Measurements from ENCODE around the gene SURF4.

Gene SURF4

DNA sequence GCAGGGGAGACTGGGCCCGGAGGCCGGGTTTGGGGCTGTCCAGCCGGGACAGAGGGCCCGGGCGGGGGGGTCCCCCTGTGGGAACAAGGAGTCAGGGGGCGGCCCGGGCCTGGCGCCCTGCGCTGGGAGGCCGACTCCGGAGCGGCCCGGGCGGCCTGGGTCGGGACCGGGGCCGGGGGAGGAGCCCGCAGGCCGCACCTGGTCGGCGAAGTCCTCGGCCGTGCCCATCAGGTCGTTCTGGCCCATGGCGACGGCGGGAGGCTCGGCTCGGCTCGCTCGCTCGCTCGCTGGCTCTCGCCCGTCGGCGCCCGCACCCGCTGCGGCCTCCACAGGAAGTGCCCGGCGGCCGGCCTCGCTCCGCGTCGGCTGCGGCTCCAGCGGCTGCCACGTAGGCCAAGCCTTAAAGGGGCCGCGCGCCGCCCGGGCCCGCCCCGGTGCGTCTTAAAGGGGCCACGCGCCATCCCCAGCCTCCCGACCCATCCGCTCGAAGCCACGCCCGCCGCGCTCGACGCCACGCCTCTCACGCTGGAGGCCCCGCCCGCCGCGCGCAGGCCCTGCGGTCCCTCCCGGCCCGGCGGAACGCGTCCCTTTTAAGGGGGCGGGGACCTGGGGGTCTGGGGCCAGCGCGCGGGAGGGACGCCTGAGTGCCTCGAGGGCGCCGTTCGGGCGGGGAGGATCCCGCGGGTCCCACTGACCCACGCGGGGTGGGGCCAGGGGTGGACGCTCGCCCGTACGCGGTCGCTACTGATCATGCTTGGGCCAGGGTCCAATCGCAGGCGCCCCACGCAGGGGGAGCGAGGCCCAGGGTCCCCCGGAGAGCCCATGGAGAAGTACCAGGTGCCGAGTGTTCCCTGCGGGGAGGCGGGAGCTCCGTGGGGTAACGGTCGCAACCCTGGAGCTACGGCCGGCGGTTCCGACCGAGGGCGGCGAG, at the start of gene SURF4, which contains the start of gene STKLD1:
TSS of gene SURF4 (minus strand) at position 337 of the 931 bp plus-strand sequence. CDS start at position 246, 91 bp downstream.
TSS of gene STKLD1 (plus strand) at position 643 of the 931 bp plus-strand sequence. CDS start at position 751, 108 bp downstream.
- in situ Hi-C loops (cut with MboI; ENCODE audit: low sequenced_read_pairs), result no loop called here

DNA sequence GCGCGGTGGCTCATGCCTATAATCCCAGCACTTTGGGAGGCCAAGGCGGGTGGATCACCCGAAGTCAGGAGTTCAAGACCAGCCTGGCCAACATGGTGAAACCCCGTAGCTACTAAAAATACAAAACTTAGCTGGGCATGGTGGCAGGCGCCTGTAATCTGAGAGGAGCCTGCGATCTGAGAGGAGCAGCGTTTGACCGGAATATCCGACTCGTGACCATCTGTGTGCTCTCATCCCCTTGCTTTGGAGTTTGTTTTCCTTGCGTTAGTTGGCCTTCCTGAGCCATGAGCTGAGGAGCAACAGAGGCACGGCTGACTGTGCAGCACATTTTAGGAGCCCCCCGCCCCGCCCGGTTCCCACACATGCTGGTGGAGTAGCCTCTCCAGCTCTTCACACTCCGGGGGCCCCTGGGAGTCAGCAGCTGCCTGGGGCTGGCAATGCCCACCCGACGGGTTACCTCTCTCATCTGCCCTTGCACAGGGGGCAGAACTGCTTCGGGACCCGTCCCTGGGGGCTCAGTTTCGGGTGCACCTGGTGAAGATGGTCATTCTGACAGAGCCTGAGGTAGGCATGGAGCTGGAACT, 49.3 kb upstream of the SURF4 start:
- in situ Hi-C loops (cut with MboI; ENCODE audit: low sequenced_read_pairs), result no loop called here

GRCh38 chr9:133424187-133424586, 48.3 kb upstream of the SURF4 start:
- in situ Hi-C loops (cut with MboI; ENCODE audit: low sequenced_read_pairs), result no loop called here

DNA sequence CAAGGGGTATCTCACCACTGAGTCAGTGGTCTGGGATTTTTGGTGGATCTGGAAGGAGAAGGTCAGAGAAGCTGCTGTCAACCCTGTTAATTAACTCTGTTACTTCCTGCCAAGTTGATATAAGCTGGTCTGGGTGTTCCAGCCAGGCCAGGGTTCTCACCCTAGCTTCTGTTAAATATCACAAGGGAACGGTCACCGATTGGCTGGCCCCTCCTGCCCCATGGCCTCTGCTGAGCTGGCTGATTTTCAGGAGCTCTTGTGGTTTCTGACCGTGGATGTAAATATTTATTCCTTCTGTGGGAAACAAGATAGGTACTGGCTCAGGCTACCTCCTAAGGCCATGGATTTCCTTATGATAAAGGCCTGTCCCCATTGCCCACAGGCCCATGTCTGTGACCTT, 47.4 kb upstream of the SURF4 start:
- in situ Hi-C loops (cut with MboI; ENCODE audit: low sequenced_read_pairs), result no loop called here

DNA sequence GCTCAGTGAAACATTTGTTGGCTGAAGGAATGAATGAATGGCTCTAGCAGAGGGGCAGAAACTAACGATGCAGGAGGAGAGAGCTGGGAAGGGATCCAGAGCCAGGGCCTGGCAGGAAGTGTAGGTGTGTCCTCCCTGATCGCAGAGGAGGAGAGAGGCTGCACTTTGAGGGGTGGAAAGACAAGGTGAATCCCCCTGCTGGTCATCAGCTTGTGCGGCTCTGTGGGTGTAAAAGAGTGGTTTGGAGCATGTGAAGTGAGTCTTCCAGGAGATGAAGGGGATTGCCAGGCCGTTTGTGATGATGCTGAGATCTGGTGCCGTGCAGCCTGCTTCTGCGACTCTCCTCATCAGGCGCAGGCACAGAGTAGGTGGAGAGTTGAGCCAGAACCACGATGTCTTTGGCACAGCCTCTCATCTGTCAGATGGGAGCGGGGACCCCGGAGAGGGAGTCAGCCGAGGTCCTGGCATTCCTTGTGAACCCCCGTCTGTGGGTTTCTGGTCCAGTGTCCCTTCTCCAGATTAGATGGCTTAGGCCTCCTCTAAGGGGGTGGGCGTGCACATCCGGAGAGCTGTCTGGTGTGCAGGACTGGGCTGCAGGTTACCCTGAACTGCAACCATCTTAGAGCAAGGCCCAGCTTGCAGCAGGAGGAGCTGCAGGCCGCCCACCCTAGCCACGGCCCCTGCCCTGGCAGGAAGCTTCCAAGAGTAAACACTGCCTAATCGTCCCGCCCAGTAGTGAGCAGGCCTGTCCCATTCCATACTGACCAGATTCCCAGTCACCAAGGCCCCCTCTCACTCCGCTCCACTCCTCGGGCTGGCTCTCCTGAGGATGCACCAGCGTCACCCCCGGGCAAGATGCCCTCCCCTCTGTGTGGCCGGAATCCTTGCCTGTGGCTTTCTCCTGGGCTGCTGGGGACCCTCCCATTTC, 46.0 kb upstream of the SURF4 start, which contains the start of gene ADAMTS13:
TSS of gene ADAMTS13 (plus strand) at position 753 of the 928 bp plus-strand sequence. CDS start at position 830, 77 bp downstream.
- in situ Hi-C loops (cut with MboI; ENCODE audit: low sequenced_read_pairs), result no loop called here

- in situ Hi-C loops (cut with MboI; ENCODE audit: low sequenced_read_pairs), result no loop called here
Observed at GRCh38 chr9:133420392-133420827, 44.5 kb upstream of the SURF4 start.

- in situ Hi-C loops (cut with MboI; ENCODE audit: low sequenced_read_pairs), result no loop called here
Observed at GRCh38 chr9:133419005-133419404, 43.1 kb upstream of the SURF4 start.

DNA sequence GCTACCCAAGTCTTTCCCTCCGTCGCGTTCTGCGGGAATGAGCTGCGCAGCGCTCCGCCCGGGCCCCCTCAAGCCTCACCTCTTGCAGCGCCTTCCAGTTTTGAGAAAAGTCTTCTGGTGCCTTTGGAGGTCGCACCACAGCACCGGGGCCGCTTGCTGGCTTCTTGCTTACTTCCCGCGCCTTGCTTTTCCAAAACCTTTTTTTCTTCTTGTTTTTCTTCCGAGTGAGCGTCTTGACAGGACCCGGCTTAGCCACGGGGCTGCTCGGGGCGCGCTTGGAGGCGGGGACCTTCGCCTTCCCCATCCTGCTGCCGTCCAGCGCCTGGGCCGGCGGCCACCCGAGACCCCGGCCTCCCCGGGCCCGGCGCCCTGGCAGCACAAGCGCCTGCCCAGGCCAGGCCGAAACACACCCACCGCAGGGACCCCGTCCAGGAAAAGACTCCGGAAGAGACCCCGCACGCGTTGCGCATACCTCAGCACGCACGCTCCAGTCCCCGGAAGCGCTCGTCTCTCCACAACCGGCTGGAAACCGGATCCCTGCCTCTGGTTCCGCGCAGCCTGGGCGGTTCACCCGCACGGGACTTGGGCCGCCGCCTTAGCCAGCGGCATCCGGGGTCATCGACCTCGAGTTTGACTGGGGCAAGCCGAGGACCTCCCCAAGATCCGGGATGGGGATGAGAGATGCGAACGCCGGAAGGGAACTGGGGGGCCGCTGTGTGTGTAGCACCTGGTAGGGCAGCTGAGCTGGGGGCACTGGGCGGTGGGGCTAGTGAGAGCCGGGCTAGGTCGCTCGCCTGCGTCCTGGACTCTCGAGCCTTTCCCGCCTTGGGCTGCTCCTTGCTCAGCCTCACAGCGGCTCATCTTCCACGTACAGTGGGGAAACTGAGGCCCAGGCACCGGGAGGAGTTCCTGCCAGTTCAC, 41.9 kb upstream of the SURF4 start, which contains the start of gene REXO4:
TSS of gene REXO4 (minus strand) at position 470 of the 921 bp plus-strand sequence. CDS start at position 304, 166 bp downstream.
- in situ Hi-C loops (cut with MboI; ENCODE audit: low sequenced_read_pairs), result no loop called here

- in situ Hi-C loops (cut with MboI; ENCODE audit: low sequenced_read_pairs), result no loop called here
Observed at GRCh38 chr9:133415170-133415569, 39.3 kb upstream of the SURF4 start.

- in situ Hi-C loops (cut with MboI; ENCODE audit: low sequenced_read_pairs), result no loop called here
Observed at GRCh38 chr9:133408042-133408441, 32.2 kb upstream of the SURF4 start.

GRCh38 chr9:133406480-133407307, 30.8 kb upstream of the SURF4 start:
- in situ Hi-C loops (cut with MboI; ENCODE audit: low sequenced_read_pairs), result no loop called here

- in situ Hi-C loops (cut with MboI; ENCODE audit: low sequenced_read_pairs), result no loop called here
Observed at GRCh38 chr9:133405508-133406438, 29.9 kb upstream of the SURF4 start.

DNA sequence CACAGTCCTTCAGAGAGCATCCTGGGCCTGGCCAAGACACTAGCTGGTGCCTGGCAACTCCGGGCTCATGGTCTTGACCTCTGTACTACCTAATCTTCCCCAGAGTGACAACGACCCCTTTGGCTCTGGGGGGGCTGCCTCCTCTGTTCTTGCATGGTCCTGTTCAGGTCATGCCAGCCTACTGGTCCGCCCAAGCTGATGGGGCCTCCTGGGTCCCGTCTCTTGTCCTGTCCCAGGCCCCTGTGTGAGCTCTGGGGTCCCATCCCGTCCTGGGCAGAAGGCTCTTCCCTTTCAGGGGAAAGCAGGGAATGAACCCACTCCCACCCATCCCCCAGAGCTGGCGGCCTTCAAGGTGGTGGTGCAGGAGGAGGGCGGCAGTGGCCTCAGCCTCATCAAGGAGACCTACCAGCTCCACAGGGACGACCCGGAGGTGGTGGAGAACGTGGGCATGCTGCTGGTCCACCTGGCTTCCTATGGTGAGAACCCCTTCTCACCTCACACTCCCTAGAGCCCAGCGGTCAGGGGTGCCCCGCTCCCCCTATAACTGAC, 28.7 kb upstream of the SURF4 start:
- in situ Hi-C loops (cut with MboI; ENCODE audit: low sequenced_read_pairs), result no loop called here

- in situ Hi-C loops (cut with MboI; ENCODE audit: low sequenced_read_pairs), result no loop called here
Observed at GRCh38 chr9:133403766-133404453, 28.1 kb upstream of the SURF4 start.

DNA sequence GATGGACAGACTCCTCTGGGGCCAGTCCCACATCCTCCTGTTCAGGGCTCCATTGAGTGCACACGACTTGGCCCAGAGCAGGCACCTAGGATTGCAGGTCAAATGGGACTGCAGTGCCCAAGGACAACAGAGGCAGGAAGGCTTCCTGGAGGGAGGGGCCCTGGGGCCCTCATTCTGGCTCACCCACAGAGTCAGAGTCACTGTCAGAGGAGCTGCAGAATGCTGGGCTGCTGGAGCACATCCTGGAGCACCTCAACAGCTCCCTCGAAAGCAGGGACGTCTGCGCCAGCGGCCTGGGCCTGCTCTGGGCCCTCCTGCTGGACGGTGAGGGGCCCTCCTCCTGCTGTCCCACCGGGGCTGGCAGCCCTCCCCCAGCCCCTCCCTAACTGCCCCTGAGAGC, 26.8 kb upstream of the SURF4 start:
- in situ Hi-C loops (cut with MboI; ENCODE audit: low sequenced_read_pairs), result no loop called here

DNA sequence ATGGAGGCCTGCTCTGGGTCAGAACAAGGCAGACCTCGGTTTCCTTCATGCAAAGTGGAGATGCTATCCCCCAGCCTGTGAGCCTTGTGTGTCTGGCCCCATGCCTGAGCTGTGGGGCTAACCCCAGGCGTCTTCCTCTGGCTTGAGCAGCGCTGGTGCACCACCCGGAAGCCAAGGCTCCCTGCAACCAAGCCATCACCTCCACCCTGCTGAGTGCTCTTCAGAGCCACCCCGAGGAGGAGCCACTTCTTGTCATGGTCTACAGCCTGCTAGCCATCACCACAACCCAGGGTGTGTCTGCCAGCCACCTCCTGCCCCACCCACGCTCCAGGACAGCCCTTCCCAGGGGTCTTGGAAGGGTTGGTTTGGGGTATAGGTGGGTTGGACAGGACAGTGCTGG, 25.7 kb upstream of the SURF4 start:
- in situ Hi-C loops (cut with MboI; ENCODE audit: low sequenced_read_pairs), result no loop called here

DNA sequence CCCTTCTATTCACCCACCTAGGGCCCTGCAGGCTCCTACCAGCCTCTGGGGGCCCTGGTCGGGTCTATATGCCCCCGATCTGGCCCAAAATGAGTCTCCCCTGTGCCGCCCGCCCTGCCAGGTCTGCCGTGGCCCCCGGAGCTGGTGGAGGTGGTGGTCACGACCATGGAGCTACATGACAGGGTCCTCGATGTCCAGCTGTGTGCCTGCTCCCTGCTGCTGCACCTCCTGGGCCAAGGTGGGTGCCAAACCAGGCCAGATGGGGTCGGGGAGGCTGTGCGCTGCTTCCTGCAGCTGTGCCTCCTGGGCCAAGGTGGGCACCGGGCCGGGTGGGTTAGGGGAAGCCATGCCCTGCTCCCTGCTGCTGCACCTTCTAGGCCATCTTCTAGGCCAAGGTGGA, 24.4 kb upstream of the SURF4 start:
- in situ Hi-C loops (cut with MboI; ENCODE audit: low sequenced_read_pairs), result no loop called here
